ENCODE data around the gene PSEN1. TPM values are rescaled to one million over a fixed set of nuclear protein-coding genes. Genes with fewer than 3 reads are reported as not detected.
"Not testable (repeated sequence)": the region's sequence is repeated elsewhere in the genome, so short reads cannot be mapped to it uniquely, and the experiment has no call there.

The PSEN1 gene
- total RNA-seq, 1 experiment from 2014 or later: 41.9 TPM

DNA sequence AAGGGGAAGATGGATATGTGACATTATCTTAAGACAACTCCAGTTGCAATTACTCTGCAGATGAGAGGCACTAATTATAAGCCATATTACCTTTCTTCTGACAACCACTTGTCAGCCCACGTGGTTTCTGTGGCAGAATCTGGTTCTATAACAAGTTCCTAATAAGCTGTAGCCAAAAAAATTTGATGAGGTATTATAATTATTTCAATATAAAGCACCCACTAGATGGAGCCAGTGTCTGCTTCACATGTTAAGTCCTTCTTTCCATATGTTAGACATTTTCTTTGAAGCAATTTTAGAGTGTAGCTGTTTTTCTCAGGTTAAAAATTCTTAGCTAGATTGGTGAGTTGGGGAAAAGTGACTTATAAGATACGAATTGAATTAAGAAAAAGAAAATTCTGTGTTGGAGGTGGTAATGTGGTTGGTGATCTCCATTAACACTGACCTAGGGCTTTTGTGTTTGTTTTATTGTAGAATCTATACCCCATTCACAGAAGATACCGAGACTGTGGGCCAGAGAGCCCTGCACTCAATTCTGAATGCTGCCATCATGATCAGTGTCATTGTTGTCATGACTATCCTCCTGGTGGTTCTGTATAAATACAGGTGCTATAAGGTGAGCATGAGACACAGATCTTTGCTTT, 36.9 kb downstream of the PSEN1 start:
- no peaks in the 10 kb centered on the region for H3K4me1 ChIP-seq (ENCODE audit: insufficient read depth, low read length, poor library complexity, severe bottlenecking)
- TF ChIP-seq, protein P1, sequence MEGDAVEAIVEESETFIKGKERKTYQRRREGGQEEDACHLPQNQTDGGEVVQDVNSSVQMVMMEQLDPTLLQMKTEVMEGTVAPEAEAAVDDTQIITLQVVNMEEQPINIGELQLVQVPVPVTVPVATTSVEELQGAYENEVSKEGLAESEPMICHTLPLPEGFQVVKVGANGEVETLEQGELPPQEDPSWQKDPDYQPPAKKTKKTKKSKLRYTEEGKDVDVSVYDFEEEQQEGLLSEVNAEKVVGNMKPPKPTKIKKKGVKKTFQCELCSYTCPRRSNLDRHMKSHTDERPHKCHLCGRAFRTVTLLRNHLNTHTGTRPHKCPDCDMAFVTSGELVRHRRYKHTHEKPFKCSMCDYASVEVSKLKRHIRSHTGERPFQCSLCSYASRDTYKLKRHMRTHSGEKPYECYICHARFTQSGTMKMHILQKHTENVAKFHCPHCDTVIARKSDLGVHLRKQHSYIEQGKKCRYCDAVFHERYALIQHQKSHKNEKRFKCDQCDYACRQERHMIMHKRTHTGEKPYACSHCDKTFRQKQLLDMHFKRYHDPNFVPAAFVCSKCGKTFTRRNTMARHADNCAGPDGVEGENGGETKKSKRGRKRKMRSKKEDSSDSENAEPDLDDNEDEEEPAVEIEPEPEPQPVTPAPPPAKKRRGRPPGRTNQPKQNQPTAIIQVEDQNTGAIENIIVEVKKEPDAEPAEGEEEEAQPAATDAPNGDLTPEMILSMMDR (conservative IDR thresholded peaks at IDR 0.05; ENCODE audit: low read depth, low read length): peak; percentile 65
- TF ChIP-seq EZH2 (IDR thresholded peaks at IDR 0.05; ENCODE audit: borderline replicate concordance, low read depth, low read length, poor library complexity, severe bottlenecking): no peak
- peaks cover 20% of the 10 kb centered on the region for H3K36me3 ChIP-seq (ENCODE audit: insufficient read depth, low read length, poor library complexity, severe bottlenecking)
- H3K9me3 ChIP-seq (ENCODE audit: low read depth, low read length, poor library complexity, severe bottlenecking): no peaks in the 10 kb centered on the region
- ChIA-PET POLR2A (ENCODE audit: low non-redundant PET) (no interaction called here), CTCF (interaction anchor here (0.6 to 1.1 kb wide), 6 partner anchors 120 to 659 kb away, joined by 3 to 10 read pairs (median 4); partner anchors contain the start of gene NUMB)
- intact Hi-C loops (cut with micrococcal nuclease; ENCODE audit: unreplicated experiment): loop anchor here (2.0 to 5.0 kb wide), 2 partner anchors 124 to 300 kb away; no protein-coding TSS in a partner anchor
- DNase-seq (ENCODE audit: low spot score): peak; percentile 63
- H3K27ac ChIP-seq (ENCODE audit: low read depth, low read length, poor library complexity, severe bottlenecking): no peak overlapping the region
- H3K4me3 ChIP-seq (ENCODE audit: low read depth, low read length, poor library complexity, severe bottlenecking): no peak overlapping the region
- BruUV-seq (replicated peaks): no TSS peak
- H3K27me3 ChIP-seq (replicated peaks; ENCODE audit: insufficient read depth, low read depth, low read length, poor library complexity): no peaks in the 10 kb centered on the region

DNA sequence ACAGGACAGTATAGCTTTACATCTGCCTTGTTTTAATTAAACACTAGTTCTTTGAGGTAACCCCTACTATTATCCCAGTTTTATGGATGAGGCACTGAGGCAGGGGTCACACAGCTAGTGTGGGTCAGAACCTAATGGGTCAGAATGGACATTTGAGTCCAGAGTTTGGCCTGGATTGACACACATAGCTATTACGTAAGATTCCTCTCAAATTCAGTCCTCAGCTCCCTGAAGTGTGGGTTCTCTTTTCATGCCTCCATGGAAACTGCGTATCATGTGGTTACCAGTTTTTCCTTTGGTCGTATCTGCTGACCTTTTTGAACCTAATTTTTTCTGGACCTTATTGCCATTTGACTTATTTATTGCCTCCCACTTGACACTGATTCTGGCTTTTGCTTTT, 40.4 kb downstream of the PSEN1 start:
- BruUV-seq (replicated peaks): no TSS peak
- Histone ChIP-seq H3K4me3 (ENCODE audit: low read depth, low read length, poor library complexity, severe bottlenecking) (no peak overlapping the region), H3K27ac (ENCODE audit: low read depth, low read length, poor library complexity, severe bottlenecking) (no peak overlapping the region), H3K36me3 (ENCODE audit: insufficient read depth, low read length, poor library complexity, severe bottlenecking) (peaks cover 12% of the 10 kb centered on the region), H3K9me3 (ENCODE audit: low read depth, low read length, poor library complexity, severe bottlenecking) (no peaks in the 10 kb centered on the region), H3K4me1 (ENCODE audit: insufficient read depth, low read length, poor library complexity, severe bottlenecking) (peaks cover 3% of the 10 kb centered on the region), H3K27me3 (replicated peaks; ENCODE audit: insufficient read depth, low read depth, low read length, poor library complexity) (no peaks in the 10 kb centered on the region)
- no peak for DNase-seq (ENCODE audit: low spot score)
- ChIA-PET CTCF (interaction anchor here (0.6 kb wide), 1 partner anchor 296 kb away, joined by 6 read pairs; no protein-coding TSS in a partner anchor), POLR2A (ENCODE audit: low non-redundant PET) (no interaction called here)
- intact Hi-C loops (cut with micrococcal nuclease; ENCODE audit: unreplicated experiment): no loop called here
- TF ChIP-seq EZH2 (IDR thresholded peaks at IDR 0.05; ENCODE audit: borderline replicate concordance, low read depth, low read length, poor library complexity, severe bottlenecking): no peak
- TF ChIP-seq, protein P1 (conservative IDR thresholded peaks at IDR 0.05; ENCODE audit: low read depth, low read length): no peak

DNA sequence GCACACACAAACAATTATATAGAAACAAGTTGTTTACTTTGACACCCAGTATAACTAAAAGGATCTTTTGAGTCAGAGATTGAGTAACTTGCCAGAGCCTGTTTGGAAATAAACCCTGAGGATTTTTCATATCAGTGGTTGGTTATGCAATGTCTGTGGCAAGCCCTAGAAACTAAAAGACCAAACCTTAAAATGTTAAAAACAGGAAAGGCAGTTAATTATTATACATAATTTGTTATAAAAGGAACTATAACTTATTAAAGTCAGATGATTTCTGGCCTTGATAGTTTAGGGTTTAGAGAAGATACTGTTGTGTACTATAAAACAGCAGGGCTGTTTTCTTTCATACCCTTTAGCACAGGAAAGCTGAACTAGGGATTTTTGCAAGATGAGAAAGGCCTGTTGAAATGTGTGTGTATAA, 44.1 kb downstream of the PSEN1 start:
- Histone ChIP-seq H3K9me3 (ENCODE audit: low read depth, low read length, poor library complexity, severe bottlenecking) (no peaks in the 10 kb centered on the region), H3K4me3 (ENCODE audit: low read depth, low read length, poor library complexity, severe bottlenecking) (no peak overlapping the region), H3K27me3 (replicated peaks; ENCODE audit: insufficient read depth, low read depth, low read length, poor library complexity) (no peaks in the 10 kb centered on the region), H3K27ac (ENCODE audit: low read depth, low read length, poor library complexity, severe bottlenecking) (no peak overlapping the region), H3K4me1 (ENCODE audit: insufficient read depth, low read length, poor library complexity, severe bottlenecking) (peaks cover 3% of the 10 kb centered on the region), H3K36me3 (ENCODE audit: insufficient read depth, low read length, poor library complexity, severe bottlenecking) (no peaks in the 10 kb centered on the region)
- TF ChIP-seq EZH2 (IDR thresholded peaks at IDR 0.05; ENCODE audit: borderline replicate concordance, low read depth, low read length, poor library complexity, severe bottlenecking): no peak
- TF ChIP-seq, protein P1 (conservative IDR thresholded peaks at IDR 0.05; ENCODE audit: low read depth, low read length): no peak
- POLR2A ChIA-PET (ENCODE audit: low non-redundant PET): no interaction called here
- CTCF ChIA-PET: no interaction called here
- BruUV-seq (replicated peaks): no TSS peak
- peak; percentile 19 for DNase-seq (ENCODE audit: low spot score)
- intact Hi-C loops (cut with micrococcal nuclease; ENCODE audit: unreplicated experiment): no loop called here

DNA sequence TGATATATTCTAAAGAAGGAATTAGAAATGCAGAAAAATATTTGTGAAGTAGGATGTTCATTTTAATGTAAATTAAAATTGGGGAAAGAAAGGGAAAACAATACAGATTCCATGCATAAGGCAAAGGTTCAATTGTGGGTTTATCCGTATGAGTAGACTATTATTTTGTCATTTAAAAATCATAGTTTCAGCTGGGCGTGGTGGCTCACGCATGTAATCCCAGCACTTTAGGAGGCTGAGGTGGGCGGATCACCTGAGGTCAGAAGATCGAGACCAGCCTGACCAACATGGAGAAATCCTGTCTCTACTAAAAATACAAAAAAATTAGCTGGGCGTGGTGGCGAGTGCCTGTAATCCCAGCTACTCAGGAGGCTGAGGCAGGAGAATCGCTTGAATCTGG, 44.7 kb downstream of the PSEN1 start:
- H3K27me3 ChIP-seq (replicated peaks; ENCODE audit: insufficient read depth, low read depth, low read length, poor library complexity); CTCF ChIA-PET; H3K4me1 ChIP-seq (ENCODE audit: insufficient read depth, low read length, poor library complexity, severe bottlenecking); H3K9me3 ChIP-seq (ENCODE audit: low read depth, low read length, poor library complexity, severe bottlenecking); intact Hi-C loops (cut with micrococcal nuclease; ENCODE audit: unreplicated experiment); H3K27ac ChIP-seq (ENCODE audit: low read depth, low read length, poor library complexity, severe bottlenecking); POLR2A ChIA-PET (ENCODE audit: low non-redundant PET); H3K4me3 ChIP-seq (ENCODE audit: low read depth, low read length, poor library complexity, severe bottlenecking); H3K36me3 ChIP-seq (ENCODE audit: insufficient read depth, low read length, poor library complexity, severe bottlenecking); DNase-seq (ENCODE audit: low spot score); BruUV-seq (replicated peaks): not testable (repeated sequence)
